OCI-LY7 (cell line): ENCODE results near the gene PHKB. TPM values are rescaled to one million over a fixed set of nuclear protein-coding genes. Genes with fewer than 3 reads are reported as not detected.

ENCODE experiments used
- BruUV-seq: library from RNA; stranded (reverse); fragments of 400-500 nt; replicated peaks from 2 replicates; lab custom pipeline; 2021; lab: Mats Ljungman, UMichigan
- CTCF ChIA-PET: fragments of 300-600 bp; sonication (Branson Sonifier 250); formaldehyde crosslinking; loops from one replicate; lab custom pipeline; 2022; ENCODE audit warnings: antibody characterized with exemption; ENCODE audit not compliant: unreplicated experiment; lab: Charles Lee
- POLR2A ChIA-PET: fragments of 300-600 bp; sonication (Branson Sonifier 250); formaldehyde crosslinking; loops from one replicate; lab custom pipeline; 2022; ENCODE audit warnings: antibody characterized with exemption; lab: Charles Lee
- DNase-seq: peaks from one replicate; pipeline ENCODE4 v3.0.0-alpha.2; 2015; ENCODE audit warnings: low spot score
- H2AFZ ChIP-seq: fragments of 200-600 bp; sonication (generic), shearing (Covaris generic); 2 replicates; pipeline ENCODE4 v1.6.1; 2014; ENCODE audit warnings: mild to moderate bottlenecking, antibody characterized with exemption, low read length, moderate library complexity
- H3K27ac ChIP-seq: fragments of 200-600 bp; sonication (generic); 2 replicates; pipeline ENCODE4 v1.5.1; 2014; ENCODE audit warnings: mixed run types, low read depth, mild to moderate bottlenecking, moderate library complexity, low read length, inconsistent platforms; ENCODE audit not compliant: poor library complexity, severe bottlenecking
- H3K36me3 ChIP-seq: fragments of 200-600 bp; sonication (generic); 2 replicates; pipeline ENCODE4 v1.6.1; 2014; ENCODE audit warnings: mild to moderate bottlenecking, antibody characterized with exemption, low read length, moderate library complexity, mixed read lengths; ENCODE audit not compliant: insufficient read depth
- H3K4me1 ChIP-seq: fragments of 200-600 bp; sonication (generic); 2 replicates; pipeline ENCODE4 v1.5.1; 2014; ENCODE audit warnings: mild to moderate bottlenecking, low read length; ENCODE audit not compliant: insufficient read depth, poor library complexity, severe bottlenecking
- H3K4me2 ChIP-seq: fragments of 200-600 bp; sonication (generic); 2 replicates; pipeline ENCODE4 v1.6.1; 2014; ENCODE audit warnings: mild to moderate bottlenecking, low read length
- H3K4me3 ChIP-seq: fragments of 200-600 bp; sonication (generic); 2 replicates; pipeline ENCODE4 v1.5.1; 2014; ENCODE audit warnings: mild to moderate bottlenecking, low read depth, low read length; ENCODE audit not compliant: poor library complexity, severe bottlenecking
- H3K79me2 ChIP-seq: fragments of 200-600 bp; sonication (generic); 2 replicates; pipeline ENCODE4 v1.6.1; 2016; ENCODE audit warnings: low read depth, mild to moderate bottlenecking, low read length, moderate library complexity, mixed read lengths; ENCODE audit not compliant: insufficient read depth
- H3K9me2 ChIP-seq: fragments of 200-600 bp; sonication (generic); 2 replicates; pipeline ENCODE4 v1.6.1; 2016; ENCODE audit warnings: mild to moderate bottlenecking, low read length, mixed read lengths; ENCODE audit not compliant: insufficient read depth
- H3K9me3 ChIP-seq: fragments of 200-600 bp; sonication (generic); 2 replicates; pipeline ENCODE4 v1.6.1; 2014; ENCODE audit warnings: mild to moderate bottlenecking, mixed run types, low read length, mixed read lengths
- H4K20me1 ChIP-seq: fragments of 200-600 bp; sonication (generic); 2 replicates; pipeline ENCODE4 v1.6.1; 2014; ENCODE audit warnings: mild to moderate bottlenecking, antibody characterized with exemption, low read length, moderate library complexity, mixed read lengths; ENCODE audit not compliant: insufficient read depth
- EZH2phosphoT487 ChIP-seq: fragments of 200-600 bp; sonication (generic); IDR thresholded peaks from 2 replicates; pipeline ENCODE4 v1.6.1; 2018; ENCODE audit warnings: low read depth, borderline replicate concordance, mild to moderate bottlenecking, mixed run types, antibody characterized with exemption, low read length, moderate library complexity, mixed read lengths
- intact Hi-C: fragments of 100-400 bp; cut with micrococcal nuclease; formaldehyde crosslinking; loops from one replicate; pipeline ENCODE4 v1.10.0; 2022; ENCODE audit not compliant: unreplicated experiment
- total RNA-seq, 2 experiments: library from RNA; depleted of rRNA in 1 of 2; stranded (reverse); fragments of >200 nt in 1 of 2; shearing (Covaris generic) in 1 of 2; gene quantifications; 2 replicates each; pipeline ENCODE4 v1.2.3, GENCODE V29; 2014 to 2022
- TF ChIP-seq, protein P1 (sequence below): fragments of 200-600 bp; sonication (generic); conservative IDR thresholded peaks from 2 replicates; pipeline ENCODE4 v1.5.1; 2014; ENCODE audit warnings: mild to moderate bottlenecking, antibody characterized with exemption, low read length, moderate library complexity, mixed read lengths

The PHKB gene
- total RNA-seq, 2 experiments from 2014 or later = 56.9 to 93.1 TPM

DNA sequence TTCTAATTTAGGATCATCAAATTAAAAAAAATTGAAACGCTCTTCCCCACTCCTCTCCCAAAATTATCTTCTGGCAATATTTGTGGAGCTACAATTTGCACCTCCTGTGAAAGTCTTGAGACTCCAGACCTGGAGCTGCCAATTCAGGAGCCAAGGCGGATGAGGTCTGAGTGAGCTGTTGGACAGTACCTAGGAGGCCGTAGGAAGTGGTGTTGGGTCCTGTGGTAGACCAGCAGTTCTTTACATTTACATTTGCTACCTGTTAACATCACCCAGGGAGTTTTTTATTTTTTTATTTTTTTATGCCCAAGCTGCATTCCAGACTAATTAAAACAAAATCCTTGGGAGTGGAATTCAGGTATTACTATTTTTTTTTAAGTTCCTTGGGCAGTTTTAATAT is 271.0 kb downstream of the PHKB start:
- H3K4me1 ChIP-seq = peaks cover 11% of the 10 kb centered on the region
- no peak overlapping the region for H3K4me2 ChIP-seq
- DNase-seq = no peak
- no peaks in the 10 kb centered on the region for H3K79me2 ChIP-seq
- TF ChIP-seq, protein P1, sequence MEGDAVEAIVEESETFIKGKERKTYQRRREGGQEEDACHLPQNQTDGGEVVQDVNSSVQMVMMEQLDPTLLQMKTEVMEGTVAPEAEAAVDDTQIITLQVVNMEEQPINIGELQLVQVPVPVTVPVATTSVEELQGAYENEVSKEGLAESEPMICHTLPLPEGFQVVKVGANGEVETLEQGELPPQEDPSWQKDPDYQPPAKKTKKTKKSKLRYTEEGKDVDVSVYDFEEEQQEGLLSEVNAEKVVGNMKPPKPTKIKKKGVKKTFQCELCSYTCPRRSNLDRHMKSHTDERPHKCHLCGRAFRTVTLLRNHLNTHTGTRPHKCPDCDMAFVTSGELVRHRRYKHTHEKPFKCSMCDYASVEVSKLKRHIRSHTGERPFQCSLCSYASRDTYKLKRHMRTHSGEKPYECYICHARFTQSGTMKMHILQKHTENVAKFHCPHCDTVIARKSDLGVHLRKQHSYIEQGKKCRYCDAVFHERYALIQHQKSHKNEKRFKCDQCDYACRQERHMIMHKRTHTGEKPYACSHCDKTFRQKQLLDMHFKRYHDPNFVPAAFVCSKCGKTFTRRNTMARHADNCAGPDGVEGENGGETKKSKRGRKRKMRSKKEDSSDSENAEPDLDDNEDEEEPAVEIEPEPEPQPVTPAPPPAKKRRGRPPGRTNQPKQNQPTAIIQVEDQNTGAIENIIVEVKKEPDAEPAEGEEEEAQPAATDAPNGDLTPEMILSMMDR = no peak
- TF ChIP-seq EZH2phosphoT487 = no peak
- no peaks in the 10 kb centered on the region for H3K9me2 ChIP-seq
- no peaks in the 10 kb centered on the region for H3K36me3 ChIP-seq
- no peaks in the 10 kb centered on the region for H4K20me1 ChIP-seq
- H2AFZ ChIP-seq = no peak overlapping the region
- CTCF ChIA-PET = no interaction called here
- intact Hi-C loops = no loop called here
- H3K4me3 ChIP-seq = no peak overlapping the region
- POLR2A ChIA-PET = interaction anchor here (0.6 to 1.9 kb wide), 2 partner anchors 10 to 757 kb away, joined by 3 to 5 read pairs; no protein-coding TSS in a partner anchor
- no peaks in the 10 kb centered on the region for H3K9me3 ChIP-seq
- no TSS peak for BruUV-seq
- H3K27ac ChIP-seq = no peak overlapping the region

DNA sequence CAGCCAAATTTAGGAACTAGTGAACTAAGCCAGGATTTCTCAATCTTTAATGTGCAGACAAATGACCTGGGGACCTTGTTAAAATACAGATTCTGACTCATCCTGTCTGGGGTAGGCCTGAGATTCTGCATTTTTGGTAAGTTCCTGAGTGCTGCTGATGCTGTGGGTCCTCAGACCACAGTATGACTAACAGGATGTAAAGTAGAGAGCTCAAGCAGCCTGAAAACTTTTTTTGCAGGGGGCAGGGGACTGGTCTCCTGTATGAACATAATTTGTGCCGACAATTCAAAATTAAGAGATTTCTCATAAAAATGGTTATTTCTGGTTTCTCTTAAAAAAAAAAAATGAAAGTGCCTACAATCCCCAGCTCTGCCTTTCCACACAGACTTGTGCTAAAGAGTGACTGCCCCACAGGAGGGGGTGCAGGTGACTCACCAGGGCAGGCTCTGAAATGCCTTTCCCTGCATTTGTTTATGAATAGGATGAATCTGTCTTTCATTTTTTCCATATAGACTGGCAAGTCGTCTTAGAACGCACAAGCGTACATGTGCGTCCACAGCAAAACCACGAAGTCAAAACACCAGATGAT is 271.5 kb downstream of the PHKB start:
- H3K36me3 ChIP-seq = no peaks in the 10 kb centered on the region
- no TSS peak for BruUV-seq
- no peaks in the 10 kb centered on the region for H3K9me3 ChIP-seq
- no peaks in the 10 kb centered on the region for H4K20me1 ChIP-seq
- ChIA-PET CTCF (no interaction called here), POLR2A (interaction anchor here (0.6 kb wide), 1 partner anchor 757 kb away, joined by 3 read pairs; no protein-coding TSS in a partner anchor)
- no peak overlapping the region for H3K27ac ChIP-seq
- TF ChIP-seq, protein P1 = no peak
- no peak for TF ChIP-seq EZH2phosphoT487
- H3K4me1 ChIP-seq = peaks cover 11% of the 10 kb centered on the region
- no peak overlapping the region for H2AFZ ChIP-seq
- H3K9me2 ChIP-seq = no peaks in the 10 kb centered on the region
- intact Hi-C loops = no loop called here
- DNase-seq = no peak
- H3K79me2 ChIP-seq = no peaks in the 10 kb centered on the region
- H3K4me2 ChIP-seq = no peak overlapping the region
- H3K4me3 ChIP-seq = no peak overlapping the region
